ENCODE results near the gene MYOZ3.

MYOZ3 gene

DNA sequence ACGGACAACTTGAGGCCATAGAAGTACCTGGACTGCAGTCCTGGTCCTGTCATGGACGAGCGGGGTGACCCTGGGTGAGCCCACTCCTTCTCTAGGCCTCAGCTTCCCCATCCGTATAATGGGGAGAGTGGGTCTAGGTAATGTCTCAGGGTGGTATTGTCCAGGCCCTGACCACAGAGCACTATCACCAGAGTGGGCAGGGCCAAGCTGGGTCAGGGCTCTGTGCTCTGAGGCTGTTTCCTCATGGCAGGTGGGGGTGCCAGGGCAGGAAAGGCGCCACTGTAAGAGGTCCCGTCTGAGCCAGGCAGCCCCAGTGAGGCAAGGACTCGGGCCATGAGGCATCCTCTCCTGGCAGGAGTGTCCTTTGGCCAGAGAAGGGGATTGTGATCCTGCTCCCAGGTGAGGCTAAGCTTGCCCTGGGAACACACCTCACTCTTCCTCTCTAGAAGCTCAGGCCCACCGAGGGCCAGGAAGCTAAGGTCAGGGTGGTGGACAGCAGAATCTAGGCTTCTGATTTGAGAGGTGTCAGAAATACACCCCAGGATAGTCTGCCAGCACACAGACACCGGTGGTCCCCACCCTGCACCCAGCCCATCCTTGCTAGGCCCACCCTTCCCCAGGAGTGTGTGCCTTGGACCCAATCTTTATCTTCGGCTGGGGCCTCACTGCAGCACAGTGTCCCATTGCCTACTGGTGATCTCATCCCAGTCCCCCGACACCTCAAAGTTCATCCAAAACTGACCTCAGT lies 1.5 kb upstream of the MYOZ3 start:
- DNase-seq: no peak

DNA sequence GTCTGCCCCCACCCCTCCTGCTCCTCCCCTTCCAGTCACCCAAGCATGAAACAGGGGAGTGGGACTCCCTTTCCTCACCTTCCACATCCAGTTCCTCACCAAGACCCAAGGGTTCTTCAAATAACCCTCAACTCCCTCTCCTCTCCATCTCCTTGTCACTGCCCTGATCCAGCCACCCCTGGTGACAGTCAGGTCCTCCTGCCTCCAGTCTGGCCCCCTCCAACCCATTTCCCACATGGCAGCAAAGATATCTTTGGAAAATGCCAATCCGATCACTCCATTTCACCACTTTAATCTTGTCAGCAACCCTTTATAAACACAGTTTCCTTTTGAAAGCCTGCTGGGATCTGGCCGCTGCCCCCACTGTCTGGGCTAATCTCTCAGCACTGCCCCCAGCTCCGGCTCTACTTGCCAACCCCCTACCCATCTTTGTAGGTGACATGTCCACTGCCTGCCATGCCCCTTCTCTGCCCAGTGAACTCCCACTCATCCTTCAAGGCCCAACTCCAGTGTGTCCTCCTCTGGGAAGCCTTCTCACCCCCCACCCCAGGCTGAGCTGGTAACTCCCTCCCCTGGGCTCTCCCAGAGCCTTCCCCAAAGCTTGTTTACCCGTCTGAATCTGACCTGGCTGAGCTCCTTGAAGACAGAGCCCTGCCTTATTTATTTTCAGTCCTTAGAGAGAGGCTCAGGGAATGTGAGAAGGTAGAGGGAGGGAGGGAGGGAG lies 781 bp upstream of the MYOZ3 start:
- no peak for DNase-seq

DNA sequence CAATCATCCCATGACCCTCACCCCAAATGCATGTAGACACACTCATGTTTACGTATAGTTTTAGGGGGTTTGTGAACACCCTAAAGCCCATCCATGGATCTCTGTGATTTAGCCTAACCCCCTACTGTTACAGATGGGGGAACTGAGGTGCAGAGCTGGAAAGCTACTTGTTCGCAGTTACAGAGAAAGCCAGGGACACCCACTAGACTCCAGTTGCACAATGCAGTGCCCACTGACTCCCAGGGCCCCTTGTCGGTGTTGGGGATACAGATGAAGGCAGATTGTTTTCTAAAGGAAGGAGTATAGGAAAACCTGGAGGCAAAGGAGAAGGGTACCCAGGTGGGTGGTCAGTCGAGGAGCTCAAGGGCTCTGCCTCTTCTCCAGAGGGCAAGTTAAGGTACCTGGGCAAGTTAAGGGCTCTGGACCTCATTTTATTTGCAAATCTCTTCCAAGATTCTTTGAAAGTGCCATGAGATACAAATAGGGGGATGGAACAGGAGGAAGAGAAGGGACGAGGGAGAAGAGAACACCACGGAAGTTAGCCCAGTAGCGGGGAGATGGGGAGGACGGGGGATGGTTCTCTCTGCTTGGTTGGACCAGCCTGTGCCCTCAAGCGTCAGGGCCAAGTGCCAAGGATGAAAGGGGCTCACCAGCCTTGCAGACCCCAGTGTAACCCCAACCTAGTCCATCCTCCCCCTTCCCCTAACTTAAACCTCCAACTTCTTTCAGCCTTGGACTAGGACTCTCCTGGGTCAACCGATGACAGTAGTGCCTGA lies 958 bp downstream of the MYOZ3 start:
- no peak for DNase-seq

DNA sequence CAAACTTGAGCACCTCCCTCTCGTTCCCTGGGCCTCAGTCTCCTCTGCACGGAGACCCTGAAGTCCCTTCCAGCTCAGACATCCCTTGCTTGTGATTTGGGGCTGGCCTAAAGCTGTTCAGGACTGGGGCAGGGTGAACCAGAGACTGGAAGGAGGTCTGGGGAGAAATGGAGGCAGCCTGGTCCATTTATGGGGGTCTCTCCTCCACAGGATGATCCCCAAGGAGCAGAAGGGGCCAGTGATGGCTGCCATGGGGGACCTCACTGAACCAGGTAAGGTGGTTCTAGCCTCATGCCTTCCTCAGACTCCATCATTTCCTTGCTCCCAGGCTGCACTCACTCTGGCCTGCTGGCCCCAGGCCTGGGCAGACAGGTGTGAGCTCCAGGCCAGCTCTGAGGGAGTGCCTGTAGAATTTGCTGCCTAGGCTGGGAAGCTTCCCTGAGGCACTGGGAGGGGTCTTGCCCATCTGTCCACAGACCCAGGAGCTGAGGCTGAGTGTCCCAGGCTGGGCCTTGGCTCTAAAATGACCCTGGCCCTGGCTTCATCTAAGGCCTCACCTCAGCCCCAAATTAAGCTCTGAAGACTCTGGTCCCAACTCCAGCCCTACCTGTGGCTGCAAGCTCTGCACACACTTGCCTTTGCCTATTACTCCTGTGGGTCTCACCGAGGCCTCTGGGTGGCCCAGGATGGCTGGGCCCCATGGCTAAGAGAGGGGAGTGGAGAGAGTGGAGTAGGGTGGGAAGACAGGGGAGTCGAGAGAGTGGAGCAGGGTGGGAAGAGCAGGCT lies 1.9 kb downstream of the MYOZ3 start:
- DNase-seq: no peak

DNA sequence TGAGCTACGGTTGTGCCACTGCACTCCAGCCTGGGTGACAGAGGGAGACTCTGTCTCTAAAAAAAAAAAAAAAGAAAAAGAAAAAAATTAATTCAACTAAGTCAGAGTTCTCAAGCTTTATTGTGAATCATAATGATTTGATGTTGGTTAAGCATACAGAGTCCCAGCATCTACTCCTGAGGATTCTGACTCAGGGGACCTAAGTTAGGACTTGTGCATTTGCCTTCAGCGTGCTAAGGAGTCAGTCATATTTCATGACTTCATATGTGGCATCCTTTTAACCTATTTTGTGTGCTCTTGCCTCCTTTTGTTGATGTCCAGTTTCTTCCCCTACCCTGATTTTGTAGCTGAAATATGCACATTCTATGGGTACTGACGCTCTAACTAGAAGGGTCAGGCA lies 2.9 kb downstream of the MYOZ3 start:
- no peak for DNase-seq

DNA sequence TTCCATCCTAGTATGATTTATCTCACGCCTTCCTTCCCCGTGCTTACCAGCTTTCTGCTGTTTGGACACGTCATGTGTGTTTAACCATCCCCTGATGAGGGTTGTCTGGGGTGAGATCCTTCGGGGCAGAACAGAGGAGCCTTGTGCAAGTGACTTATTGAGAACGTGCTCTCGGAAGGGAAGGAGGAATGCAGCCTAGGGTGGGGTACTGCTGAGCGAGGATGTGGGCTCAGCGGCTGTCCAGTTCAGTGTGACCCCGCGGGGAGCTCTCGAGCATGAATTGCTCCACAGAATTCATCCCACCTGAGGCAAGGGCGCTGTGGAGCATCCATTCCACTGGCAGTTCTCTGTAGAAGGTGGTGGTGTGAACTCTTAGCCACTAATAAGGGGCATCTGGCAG lies 4.0 kb downstream of the MYOZ3 start:
- DNase-seq: no peak

DNA sequence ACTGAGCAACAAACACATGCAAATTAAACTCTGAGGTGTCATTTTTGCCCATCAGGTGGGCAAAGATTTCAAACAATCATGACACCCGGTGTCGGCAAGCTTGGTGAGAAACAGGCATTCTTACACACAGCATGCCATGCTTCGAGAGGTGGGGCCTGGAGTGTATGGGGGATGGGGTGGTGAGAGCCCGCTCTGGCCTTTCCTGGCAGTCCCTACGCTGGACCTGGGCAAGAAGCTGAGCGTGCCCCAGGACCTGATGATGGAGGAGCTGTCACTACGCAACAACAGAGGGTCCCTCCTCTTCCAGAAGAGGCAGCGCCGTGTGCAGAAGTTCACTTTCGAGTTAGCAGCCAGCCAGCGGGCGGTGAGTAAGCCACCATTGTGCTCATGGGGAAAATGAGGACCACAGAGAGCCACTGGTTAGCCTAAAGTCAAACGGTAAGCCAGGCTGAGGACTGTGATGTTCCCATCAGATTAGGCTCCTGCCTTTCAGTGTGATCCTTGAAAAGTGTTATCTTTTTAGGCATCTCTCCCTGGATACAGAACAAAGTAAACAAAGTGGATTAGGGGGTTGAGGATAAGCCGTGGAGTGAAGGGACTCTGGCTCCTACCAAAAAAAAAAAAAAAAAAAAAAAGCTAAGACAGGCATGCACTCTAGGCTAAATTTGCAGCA lies 9.4 kb downstream of the MYOZ3 start:
- DNase-seq: no peak

DNA sequence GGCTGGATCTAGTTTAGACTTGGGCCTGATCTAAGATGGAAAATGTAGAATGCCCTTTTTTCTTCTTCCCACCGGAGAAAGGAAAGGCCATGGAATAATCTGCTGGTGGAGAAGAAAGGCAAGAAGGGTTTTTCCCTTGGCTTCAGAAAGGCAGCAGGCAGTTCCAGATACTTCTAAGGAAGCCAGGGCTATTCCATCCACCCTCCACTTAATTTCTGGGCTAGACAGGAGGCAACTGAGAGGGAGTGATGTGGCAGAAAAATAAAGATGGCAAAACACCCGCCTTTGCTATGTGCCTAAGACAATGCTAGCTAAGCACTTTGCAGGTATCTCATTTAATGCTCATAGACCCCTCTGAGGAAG lies 9.9 kb downstream of the MYOZ3 start:
- no peak for DNase-seq

DNA sequence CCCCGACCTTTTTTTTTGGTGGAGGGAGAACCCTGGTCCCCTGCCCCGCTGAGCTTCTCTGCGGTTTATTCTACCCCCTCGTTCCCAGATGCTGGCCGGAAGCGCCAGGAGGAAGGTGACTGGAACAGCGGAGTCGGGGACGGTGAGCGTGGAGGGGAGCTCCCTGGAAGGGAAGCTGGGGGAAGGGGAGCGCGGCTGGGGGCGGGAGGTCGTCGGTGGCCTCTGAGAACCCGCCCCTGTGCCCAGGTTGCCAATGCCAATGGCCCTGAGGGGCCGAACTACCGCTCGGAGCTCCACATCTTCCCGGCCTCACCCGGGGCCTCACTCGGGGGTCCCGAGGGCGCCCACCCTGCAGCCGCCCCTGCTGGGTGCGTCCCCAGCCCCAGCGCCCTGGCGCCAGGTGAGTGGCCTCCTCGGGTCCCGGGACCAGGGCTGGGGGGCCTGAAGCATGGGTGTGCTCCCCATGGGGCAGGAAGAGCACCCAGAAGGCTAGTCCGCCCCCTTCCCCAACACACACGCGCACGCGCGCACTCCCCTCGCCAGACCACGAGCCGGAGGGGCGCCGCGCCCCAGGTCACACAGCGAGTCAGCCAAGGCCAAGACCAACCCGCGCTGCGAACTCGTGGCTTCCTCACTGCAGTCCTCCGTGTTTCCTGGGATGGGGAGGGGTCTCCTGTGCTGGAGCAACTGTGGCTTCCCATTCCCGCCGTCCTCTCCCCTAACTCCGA lies 10.6 kb downstream of the MYOZ3 start:
- DNase-seq: no peak

DNA sequence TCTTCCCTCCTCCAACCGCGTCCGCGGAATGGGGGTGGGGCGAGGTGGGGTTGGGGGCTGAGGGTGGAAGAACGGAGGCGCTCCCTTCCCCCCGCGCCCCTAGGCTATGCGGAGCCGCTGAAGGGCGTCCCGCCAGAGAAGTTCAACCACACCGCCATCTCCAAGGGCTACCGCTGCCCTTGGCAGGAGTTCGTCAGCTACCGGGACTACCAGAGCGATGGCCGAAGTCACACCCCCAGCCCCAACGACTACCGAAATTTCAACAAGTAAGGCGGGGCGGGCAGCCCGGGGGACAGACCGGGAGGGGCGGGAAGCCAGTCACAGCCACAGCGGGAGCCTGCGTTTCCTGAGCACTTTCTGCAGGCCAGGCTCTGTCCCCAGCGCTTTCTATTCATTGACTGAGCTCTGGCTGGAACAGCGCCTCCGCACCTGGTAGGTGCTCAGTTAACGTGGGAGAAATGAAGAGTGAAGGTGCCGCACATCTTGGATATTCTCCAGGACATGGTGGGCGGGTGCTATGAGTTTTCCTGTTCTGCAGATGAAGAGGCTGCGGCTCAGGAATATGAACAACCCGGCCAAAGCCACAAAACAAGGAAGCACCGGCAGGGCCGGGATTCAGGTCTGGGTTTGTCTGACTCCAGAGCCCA lies 11.3 kb downstream of the MYOZ3 start:
- no peak for DNase-seq

DNA sequence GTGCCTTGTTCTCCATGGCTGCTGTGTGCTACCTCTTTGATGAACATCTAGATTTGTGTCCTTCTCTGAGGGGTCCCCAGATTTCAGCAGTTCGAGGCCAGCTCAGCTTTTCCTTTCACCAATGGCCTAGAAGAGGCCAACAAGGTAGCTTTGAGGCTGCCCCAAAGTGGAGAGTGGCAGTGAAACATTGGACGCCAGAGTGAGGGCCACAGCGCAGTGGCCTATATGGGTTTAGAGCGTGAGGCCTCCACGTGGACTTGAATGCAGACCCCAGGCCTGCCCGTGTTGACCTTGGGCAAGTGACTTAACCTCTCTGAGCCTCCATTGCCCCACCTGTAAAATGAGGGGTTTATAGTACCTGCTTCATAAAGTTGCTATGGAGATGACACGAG lies 11.8 kb downstream of the MYOZ3 start:
- DNase-seq: no peak

DNA sequence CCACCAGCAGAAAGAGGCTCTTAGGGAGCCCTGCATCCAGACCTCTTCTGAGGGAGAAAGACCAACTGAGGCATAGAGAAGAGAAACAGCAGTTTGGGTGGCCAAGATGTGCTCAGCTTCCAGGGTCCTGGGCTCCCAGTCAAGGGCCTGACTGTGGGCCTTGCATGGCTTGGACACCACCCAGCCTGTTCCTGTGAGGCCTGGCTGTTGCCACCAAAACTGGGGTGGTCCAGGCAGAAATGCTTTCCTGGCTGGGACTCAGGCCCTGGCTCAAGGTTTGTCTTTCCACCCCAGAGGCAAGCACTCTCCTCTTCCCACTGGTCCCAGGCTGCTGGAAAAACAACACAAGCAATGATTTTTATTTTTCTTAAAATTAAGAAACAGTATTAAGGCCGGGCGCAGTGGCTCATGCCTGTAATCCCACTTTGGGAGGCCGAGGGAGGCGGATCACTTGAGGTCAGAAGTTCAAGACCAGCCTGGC lies 13.3 kb downstream of the MYOZ3 start:
- no peak for DNase-seq

DNA sequence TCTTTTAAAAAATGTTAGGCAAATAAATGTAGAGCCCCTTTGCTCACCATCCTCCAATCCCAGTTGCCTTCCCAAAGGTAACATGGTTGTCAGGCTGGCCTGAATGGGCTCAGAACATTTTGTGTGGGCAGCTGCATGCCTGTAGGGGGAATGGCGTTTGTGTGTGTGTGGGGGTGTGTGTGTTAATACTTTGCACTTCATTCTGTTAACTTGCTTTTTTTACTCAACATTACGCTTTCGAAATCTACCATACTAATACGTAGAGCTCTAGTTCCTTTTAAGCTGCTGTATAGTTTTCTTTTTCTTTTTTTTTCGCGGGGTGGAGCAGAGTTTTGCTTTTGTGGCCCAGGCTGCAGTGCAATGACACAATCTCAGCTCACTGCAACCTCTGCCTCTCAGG lies 14.0 kb downstream of the MYOZ3 start:
- DNase-seq: no peak

DNA sequence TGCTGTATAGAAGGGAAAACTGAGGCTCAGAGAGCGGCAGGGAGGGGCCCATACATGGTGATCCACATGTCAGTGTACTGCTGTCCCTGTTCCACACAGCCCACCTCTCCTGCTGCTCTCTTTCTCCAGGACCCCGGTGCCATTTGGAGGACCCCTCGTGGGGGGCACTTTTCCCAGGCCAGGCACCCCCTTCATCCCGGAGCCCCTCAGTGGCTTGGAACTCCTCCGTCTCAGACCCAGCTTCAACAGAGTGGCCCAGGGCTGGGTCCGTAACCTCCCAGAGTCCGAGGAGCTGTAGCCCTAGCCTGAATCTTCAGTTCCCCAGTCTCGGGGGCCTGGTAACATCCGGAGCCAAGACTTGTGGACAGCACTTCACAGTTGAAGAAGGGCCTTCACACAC lies 15.5 kb downstream of the MYOZ3 start:
- no peak for DNase-seq

DNA sequence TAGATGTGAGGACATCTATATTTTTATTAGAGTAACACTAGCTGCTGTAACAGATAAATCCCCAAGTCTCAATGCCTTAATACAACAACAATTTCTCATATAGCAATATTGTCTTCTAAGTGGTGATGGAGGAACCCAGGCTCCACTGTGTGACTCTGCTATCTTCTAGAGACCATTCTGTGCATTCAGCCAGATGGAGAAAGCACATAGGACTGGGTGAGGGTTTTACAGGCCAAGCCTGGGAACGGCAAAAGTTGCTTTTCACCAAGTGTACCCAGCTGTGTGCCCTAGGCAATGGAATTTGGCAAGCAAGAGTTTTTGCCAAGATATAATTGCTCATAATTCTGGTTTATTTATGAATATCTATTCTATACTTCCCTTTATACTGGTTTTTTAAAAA lies 28.1 kb downstream of the MYOZ3 start:
- DNase-seq: no peak

DNA sequence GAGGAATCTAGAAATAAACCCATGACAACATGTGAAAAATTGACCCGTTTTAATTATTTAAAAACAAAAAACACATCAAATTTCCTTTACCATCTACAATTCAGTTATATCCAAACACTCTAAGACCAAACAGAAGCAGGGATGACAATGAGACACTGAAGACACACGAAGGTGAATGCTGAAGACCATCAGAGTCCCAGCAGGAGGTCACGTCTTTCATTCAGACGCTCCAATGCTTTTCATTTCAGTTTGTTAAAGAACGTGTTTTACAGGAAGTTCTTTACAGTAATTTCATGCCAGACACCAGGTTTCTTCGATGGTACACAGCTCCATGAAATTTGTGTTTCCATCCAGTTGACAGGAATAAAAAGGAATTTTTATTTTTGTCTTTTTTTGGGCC lies 29.7 kb downstream of the MYOZ3 start:
- no peak for DNase-seq

DNA sequence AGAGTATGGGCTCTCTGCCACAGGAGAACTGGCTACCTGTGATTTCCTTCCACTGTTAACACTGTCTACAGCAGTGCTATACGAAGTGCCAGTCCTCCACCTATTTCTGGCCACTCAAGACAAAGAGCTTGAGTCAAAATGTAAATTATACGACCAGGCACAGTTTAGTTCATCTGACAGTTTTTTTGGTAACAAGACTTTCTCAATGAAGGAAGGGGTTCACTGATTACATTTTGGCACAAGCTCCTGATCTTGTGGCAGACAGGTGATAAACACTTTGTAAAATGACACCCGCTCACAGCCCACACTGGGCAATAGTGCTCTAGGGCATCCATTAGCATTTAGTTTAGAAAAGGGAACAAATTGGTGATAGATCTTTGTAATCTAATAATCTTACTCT lies 31.2 kb downstream of the MYOZ3 start:
- DNase-seq: no peak

DNA sequence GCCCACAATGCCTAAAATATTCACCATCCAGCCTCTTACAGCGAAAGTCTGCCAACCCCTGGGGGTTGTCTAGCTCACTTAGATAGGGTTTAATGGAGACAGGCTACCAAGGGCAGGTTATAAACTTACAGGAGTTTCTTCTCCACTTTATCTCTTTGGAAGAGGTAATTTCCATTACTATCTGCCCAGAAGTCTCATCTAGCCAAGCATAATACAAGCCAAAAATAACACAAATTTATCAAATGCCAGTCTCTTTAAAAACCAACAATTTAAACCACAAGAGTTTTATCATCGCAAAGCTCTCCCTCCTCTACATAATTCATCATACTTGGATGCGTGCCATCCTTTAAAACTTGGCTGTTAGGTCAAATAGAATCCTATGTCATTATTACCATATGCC lies 33.6 kb downstream of the MYOZ3 start:
- DNase-seq: no peak

DNA sequence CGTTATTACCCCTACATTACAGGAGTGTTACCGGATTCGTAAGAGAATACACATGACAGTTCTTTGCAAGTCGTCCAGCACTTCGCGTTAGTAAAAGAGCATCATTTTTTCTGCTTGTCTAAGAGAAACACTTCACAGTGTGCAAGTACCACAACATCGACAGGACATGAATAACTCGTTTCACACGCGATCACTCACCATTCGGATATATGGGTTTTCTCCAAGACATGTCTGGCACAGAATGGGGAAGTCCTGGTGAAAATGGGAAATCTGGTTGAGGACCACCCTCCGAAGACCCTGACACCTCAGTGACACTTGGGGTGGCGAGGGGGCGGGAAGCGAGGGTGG lies 39.2 kb downstream of the MYOZ3 start:
- no peak for DNase-seq

DNA sequence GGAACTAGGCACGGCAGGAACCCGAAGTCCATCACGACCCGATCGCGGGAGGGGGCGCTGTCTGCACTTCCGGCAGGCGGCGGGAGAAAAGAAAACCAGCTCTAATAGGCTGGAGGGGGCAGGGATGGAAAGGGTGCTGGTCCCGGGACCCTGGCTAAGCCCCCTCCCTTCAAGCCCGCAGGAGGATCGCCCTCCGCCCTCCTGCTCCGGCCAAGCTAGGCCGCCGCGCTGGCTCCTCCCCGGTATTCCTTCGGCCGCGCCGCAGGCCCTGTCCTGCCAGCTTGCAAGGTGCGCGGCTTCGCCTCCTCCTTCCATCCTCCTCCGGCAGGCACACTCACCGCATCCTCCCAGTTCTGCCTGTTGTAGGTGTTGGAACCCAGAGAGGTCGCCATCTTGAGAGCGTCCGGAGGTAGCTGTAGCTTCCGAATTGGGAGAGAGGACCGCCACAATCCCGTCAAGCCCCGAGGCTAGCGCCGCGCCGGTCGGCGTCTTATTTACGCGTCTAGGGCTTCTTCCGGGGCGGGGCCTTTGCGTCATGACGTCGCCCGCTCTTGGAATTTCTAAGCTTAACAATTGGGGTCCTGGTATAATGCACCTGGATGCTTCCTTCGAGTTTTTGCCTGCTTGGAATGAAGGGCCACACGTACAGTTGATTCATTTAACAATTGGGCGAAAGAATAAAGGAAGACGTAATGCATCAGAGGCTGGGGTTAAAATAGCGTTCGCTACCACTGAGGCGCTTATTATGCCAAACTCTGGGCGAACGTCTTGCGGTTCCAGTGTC lies 39.7 kb downstream of the MYOZ3 start, which contains the start of gene RBM22:
Gene RBM22, minus strand, starts transcription at position 469 of the 784 bp plus-strand sequence. Its CDS starts 77 bp downstream, at position 392.
- peak; percentile 79 for DNase-seq

All from SHP77 treated with DMSO at 0.1 percent for 48 hours (cell line).